NB4 (cell line): ENCODE results near the gene TOGARAM2.

Experiments used
- CTCF ChIP-seq: IDR thresholded peaks from one replicate; pipeline ENCODE4 v1.5.1; 2012; ENCODE audit warnings: low read depth, low read length
- MAX ChIP-seq: IDR thresholded peaks from 2 replicates; pipeline ENCODE4 v1.6.1; 2011; ENCODE audit warnings: low read depth, low read length
- POLR2A ChIP-seq: IDR thresholded peaks from 2 replicates; pipeline ENCODE4 v1.6.1; 2011; ENCODE audit warnings: mild to moderate bottlenecking; ENCODE audit not compliant: insufficient read length; ENCODE audit errors: extremely low read depth

GRCh38 chr2:29080886-29081743, 100.0 kb downstream of the TOGARAM2 start:
- no peak for TF ChIP-seq POLR2A
- TF ChIP-seq CTCF, result no peak
- no peak for TF ChIP-seq MAX
